Eye (tissue), 1 donor: ENCODE results near the gene CTBP1.

ENCODE experiments used
- DNase-seq: peaks from one replicate; pipeline ENCODE4 v3.0.0-alpha.2; 2015

The CTBP1 gene

DNA sequence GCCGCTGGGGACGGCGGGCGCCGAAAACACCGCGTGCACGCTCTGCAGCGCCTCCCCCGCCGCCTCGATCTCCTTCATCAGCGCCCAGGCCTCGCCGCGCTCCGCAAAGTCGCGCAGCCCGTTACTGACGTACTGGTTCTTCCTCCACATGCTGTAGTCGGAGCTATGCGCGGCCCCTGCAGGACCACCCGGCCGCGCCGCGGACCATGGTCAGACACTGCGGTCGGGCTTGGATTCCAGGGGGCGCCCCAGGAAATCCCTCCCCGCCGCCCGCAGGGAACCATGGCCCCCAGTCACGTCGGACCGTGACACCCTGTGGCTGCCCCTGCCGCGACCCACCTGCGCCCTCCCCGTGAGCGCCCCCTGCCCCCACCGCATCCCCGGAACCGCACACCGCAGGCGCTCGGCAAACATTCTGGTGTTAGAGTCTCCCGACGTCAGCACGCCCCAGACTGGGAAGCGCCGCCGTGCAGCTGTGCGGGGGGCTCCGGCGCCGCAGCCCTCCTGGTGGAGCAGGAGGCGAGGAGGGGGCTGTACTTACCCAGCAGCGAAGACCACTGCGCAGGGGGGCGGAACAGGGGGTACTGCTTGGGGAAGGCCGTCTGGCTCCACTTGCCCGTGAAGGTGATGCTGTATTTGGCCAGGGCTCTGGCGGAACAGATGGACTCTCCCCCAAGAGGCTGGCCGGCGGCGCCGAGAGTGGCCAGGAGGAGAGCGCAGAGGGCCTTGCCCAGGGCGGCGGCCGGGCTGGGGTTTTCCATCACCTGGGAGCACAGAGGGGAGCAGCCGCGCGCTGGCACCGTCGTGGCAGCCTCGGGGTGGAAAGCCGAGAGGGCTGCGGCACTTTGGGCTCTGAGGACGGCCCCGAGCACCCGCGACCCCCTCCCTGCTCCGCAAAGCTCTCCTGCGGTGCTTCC, 77.4 kb downstream of the CTBP1 start:
- DNase-seq = peak; percentile 75

DNA sequence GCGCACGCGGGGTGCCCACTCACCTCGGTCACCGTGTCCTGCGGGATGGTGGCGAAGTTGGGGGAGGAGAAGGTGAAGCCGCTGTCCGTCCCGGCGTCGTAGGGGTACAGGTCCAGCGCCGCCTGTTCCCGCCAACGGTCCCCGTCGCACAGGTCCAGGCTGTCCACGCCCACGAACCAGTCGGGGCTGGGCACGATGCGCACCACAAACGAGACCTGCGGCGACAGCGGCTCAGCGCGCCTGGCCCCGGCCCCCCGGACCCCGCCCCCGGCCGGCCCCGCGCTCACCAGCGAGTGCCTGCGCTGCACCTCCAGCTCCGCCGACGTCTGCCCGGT, 78.0 kb downstream of the CTBP1 start:
- DNase-seq = no peak

DNA sequence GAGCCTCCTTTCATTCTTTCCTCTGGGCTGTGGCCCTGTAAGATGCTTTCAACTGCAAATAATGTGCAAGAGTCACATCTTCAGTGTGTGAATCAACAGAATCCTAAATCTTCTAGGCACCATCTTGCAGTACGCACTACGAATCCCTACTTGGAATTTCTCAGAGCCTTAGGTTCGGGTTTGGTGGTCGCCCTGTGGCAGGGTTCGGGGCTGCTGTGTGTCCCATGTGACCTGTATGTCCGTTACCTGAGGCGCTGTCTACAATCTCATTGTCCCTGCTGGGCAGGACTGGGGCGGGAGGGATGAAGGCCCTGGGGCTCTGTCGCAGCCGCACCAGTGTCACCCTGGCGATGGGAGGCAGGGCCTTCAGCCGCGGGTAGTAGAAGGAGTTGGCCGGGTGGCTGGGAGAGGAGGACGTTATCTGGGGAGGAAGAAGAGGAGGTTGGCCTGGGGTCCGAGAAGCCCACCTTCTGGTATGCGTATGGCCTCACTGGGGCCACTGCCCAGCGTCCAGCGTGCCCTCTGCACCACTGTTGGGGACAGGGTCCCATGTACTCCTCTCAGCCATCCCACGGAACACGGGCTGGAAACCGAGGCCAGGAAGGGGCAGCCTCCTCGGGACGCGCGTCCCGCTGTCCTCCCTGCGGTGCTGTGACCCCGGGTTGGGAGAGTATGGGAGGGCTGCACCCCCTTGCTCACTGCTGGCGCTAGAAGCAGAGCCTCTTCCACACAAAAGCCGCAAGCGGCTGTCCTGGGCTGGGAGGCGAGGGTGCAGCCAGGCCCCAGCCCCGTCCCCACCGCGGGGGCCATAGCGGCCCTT, 78.6 kb downstream of the CTBP1 start:
- no peak for DNase-seq

DNA sequence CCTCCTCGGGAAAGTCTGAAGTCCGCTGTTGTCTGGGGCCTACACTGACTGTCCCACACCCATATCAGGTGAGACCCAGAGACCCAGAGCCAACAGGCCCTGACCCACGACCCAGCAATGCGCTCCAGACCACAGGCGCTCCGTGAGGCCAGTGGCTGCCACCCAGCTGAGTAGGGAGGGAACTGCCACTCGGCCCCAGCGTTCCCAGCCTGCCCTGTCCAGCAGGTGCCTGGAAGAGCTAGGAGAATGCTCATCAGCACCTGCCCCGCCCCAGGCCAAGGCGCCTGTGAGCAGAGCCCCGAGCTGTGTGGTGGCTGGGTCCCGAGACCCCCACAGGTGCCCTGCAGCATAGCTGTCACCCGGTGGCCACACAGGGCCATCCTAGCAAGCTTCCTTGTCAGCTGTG, 79.2 kb downstream of the CTBP1 start:
- DNase-seq = no peak

DNA sequence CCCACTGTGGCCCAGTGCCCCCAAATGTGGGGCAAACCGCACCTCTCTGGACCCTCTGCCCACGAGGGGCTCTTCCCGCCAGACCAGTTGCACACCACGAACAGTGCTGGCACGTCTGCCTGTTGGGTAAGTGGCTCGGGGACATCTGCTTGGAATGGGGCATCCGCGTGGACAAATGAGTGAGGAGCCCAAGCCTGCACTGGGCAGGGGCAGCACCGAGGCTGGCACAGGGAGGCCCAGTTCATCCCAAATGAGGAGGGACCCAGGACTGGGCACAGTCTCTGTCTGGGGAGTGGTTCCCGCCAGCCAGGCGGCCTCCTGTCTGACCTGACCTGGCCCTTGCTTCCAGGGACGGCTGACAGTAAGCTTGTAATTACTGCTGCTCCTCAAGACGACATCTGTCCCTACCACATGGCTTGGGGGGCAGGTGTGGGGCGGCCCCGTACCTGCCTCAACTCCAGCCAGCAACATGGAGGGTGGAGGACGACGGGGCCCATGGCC, 79.7 kb downstream of the CTBP1 start:
- DNase-seq = no peak

DNA sequence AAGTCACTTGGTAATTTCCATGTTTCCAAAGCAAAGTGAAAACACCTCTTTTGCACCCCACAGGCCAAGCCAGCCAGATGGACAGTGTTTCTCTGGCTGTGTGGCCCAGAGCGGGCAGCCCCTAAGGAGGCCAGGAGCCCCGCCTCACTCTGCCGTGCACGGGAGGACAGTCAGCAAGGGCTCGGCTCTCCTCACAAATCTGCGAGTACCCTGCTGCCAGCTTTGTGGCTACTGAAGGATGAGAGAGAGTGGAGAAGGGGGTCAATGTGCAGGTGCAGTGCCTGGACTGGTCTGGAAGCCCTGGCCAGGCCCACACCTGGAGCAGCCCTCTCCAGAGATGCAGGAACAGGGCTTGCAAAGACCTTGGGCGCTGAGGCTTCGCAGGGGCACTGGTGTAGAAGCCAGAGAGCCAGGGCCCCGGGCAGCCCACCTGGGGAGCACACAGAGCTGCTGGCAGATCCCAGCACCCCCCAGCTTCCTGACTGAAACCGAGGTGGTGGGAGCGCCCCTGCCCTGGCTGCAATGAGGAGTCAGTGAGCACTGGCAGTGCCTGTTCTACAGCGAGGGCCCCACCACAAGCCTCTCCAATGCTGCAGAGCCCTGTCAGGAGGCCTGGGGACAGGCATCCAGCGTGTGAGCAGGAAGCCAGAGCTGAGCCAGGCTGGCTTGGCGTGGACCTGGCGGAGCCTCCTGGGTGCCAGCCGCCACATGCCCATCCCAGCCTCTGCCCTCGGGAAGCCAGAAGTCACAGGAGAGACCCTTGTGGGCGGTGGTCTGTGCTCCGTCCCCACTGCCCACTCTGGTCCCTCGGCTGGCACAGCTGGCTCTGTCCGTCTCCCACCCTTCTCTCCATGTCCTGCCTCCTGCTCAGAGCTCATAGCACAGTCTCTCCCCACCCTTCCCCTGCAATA, 80.5 kb downstream of the CTBP1 start:
- no peak for DNase-seq

DNA sequence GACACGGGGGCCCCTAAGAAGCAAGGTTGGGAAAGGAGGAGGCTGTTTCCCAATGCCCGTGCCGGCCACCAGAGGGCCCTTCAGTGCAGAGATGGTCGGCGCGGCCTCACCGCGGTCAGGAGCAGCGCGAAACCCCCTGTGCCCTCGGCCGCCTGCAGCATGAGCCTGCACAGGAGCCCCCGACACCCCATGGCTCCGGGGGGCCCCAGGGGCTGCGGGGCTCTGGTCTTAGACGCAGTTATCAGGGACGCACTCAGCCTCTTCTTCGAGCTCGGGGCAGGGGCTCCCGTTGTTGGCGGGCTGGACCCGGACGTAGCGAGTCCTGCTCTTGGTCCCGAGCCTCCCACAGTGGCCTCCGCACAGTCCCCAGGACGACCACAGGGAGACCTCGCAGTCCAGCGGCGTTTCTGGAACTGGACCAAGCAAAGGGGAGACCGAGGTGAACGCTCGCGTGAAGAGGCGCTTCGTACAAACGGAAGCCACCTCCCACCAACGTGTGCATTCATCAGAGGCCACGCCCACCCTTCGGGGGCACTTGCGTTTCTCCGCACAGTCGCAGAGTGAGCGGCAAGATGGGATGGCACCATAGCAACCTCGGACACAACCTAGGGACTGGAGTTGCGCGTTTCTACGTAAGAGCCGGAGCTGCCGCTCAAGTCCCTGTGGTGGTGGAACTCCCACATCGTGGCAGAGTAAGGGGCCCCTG, 81.5 kb downstream of the CTBP1 start:
- DNase-seq = peak; percentile 93

DNA sequence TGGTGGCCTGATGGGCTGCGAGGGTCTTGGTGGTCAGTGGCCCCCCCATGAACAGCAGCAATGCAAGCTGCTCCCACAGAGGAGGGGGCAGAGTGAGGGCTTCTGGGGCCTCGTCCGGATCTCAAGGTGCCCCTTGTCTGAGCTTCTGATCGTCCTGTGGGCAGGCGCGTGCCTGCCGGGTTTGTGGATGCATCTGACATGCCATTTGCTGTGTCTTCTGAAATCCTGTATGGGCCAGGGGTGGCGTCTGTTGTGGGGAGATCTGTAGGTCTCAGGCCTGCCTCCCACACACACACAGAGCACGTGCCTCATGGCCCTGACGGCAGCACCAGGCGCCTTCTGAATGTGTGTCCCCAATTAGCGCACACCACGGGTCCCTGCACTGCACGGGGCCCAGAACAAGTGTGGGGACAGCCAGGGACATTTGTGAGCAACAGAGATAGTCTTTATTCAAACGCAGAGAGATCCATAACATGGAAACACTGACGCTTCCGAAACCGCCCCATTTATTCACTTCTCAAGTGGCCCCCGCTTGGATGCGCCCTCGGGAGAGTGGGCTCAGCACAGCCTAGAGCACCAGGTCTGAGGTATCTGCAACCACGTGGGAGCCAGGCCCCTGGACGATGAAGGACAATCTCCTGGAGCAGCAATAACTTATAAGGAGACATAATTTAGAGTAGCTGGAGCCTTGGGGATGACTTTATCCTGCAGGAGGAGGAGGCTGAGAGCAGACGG, 82.3 kb downstream of the CTBP1 start:
- DNase-seq = no peak

DNA sequence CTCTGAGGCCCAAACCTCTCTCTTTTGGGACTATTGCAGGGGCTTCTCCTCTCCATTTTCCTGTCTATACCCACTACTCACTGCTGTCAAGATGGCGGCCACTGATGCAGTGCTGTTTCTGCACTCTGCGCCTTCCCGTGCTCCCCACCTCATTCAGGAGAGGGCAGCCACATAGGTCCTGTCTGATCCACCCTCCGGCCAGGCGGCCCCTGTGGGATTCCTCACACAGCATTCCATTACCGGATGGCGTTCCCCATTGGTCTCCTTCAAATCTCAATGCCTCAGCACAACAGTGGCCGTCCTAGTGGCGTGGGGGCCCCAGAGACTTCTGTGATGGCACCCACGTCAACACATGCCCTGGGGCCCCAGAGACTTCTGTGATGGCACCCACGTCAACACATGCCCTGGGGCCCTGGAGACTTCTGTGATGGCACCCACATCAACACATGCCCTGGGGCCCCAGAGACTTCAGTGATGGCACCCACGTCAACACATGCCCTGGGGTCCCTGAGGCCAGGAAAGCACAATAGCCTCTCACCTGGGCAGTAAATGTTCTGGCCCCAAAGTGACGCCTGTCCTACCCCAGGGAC, 83.9 kb downstream of the CTBP1 start:
- no peak for DNase-seq

DNA sequence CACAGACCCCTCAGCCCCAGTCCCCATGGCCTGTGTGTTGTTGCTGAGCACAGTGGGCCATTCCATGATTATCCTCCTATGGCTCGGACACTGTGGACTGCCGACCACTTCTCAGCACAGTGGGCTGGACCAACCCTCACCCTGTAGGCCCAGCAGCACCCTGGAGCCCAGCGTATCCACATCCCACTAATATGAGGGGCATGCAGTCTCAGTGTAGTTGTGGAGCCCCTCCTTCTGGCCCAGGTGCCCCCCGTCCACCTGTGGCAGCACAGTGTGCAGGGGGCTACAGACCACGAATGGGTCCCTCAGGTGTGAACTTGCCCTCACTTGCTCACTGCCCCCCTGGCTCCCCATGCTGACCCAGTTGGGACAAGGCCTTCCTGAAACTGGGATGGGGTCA, 84.5 kb downstream of the CTBP1 start:
- DNase-seq = no peak

DNA sequence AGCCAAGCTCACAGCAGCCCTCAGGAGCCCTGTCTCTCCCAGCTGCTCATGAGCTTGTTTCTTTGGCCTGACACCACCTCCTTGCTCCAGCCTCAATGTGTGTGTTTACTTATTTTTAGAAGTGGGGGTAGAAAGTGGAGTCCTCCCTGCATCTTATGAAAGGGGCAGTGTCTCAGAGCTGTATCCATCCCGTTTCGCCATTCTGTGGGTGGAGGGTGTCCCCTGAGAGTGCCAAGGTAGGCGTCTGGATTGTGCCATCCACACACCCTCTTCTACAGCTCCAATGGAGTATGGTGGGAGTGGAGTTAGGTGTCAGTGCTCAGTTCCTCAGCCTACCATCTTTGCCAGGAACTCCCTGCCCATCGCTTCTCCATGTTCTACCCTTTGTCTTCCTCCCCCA, 84.9 kb downstream of the CTBP1 start:
- no peak for DNase-seq
